Activated CD8-positive, alpha-beta T cell treated with anti-CD3 and anti-CD28 coated beads for 36 hours (primary cell): ENCODE data around the gene SIGMAR1. TPM values are rescaled to one million over a fixed set of nuclear protein-coding genes. Genes with fewer than 3 reads are reported as not detected.

Experiments used
- ATAC-seq: fragments of 200-7000 bp; cut with Tn5 transposase; one replicate; pipeline ENCODE4 v1.10.0; 2021; ENCODE audit warnings: mild to moderate bottlenecking, moderate library complexity
- CTCF ChIA-PET: fragments of 350-600 bp; sonication (Branson Sonifier 250); formaldehyde crosslinking; loops from one replicate; lab custom pipeline; 2021; ENCODE audit warnings: antibody characterized with exemption; lab: Charles Lee
- POLR2A ChIA-PET: fragments of 350-600 bp; sonication (Branson Sonifier 250); formaldehyde crosslinking; loops from one replicate; lab custom pipeline; 2021; ENCODE audit warnings: antibody characterized with exemption; lab: Charles Lee
- DNase-seq: peaks from one replicate; pipeline ENCODE4 v3.0.0-alpha.2; 2020
- H3K27ac Mint-ChIP-seq: one replicate; pipeline ENCODE4 v1.8.0; 2021; ENCODE audit warnings: mild to moderate bottlenecking, mixed read lengths
- H3K27me3 Mint-ChIP-seq: one replicate; pipeline ENCODE4 v1.8.0; 2021; ENCODE audit warnings: mixed read lengths
- H3K36me3 Mint-ChIP-seq: one replicate; pipeline ENCODE4 v1.8.0; 2021; ENCODE audit warnings: low read depth, mixed read lengths
- H3K4me1 Mint-ChIP-seq: one replicate; pipeline ENCODE4 v1.8.0; 2021; ENCODE audit warnings: low read depth, mixed read lengths
- H3K4me3 Mint-ChIP-seq: one replicate; pipeline ENCODE4 v1.8.0; 2021; ENCODE audit warnings: mild to moderate bottlenecking, moderate library complexity, mixed read lengths
- H3K9me3 Mint-ChIP-seq: one replicate; pipeline ENCODE4 v1.8.0; 2021; ENCODE audit warnings: mixed read lengths
- CTCF ChIP-seq: fragments of 200-600 bp; IDR thresholded peaks from one replicate; pipeline ENCODE4 v1.8.0; 2022; ENCODE audit warnings: antibody characterized with exemption, mild to moderate bottlenecking
- intact Hi-C: fragments of 100-400 bp; cut with micrococcal nuclease; formaldehyde crosslinking; loops from one replicate; pipeline ENCODE4 v1.10.0; 2022
- total RNA-seq, 2 experiments: library from RNA; stranded (reverse); gene quantifications; one replicate each; pipeline ENCODE4 v1.2.3, GENCODE V29; 2021

Gene SIGMAR1
- total RNA-seq, 2 experiments from 2014 or later, result 80.7 to 81.2 TPM

DNA sequence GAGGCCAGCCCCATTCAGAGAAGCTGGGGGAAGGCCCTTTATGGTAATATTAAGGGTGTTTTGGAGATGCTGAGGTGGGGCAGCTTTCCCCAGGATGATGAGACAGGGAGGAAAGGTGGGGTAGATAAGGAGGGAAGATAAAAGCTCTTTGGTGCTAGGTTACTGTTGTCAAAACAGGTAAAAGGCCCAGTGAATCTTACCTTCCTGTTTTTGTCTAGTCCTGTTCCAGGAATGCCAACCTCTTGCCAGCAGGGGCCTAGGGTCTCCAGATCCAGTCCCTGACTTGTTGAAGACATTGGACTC, 25.7 kb upstream of the SIGMAR1 start:
- H3K4me3 Mint-ChIP-seq, result no peak overlapping the region
- peaks cover 22% of the 10 kb centered on the region for H3K4me1 Mint-ChIP-seq
- no peaks in the 10 kb centered on the region for H3K9me3 Mint-ChIP-seq
- no peak for DNase-seq
- ChIA-PET POLR2A (interaction anchor here (0.9 to 1.5 kb wide), 4 partner anchors 10 to 381 kb away, joined by 3 to 4 read pairs (median 3); partner anchors contain the start of gene GALT), CTCF (interaction anchor here (1.1 to 6.5 kb wide), 7 partner anchors 10 to 236 kb away, joined by 3 to 54 read pairs (median 7); partner anchors contain the start of genes GALT and SIGMAR1)
- no peaks in the 10 kb centered on the region for H3K27me3 Mint-ChIP-seq
- peak overlapping the region; percentile 23 for H3K27ac Mint-ChIP-seq
- intact Hi-C loops, result no loop called here
- no peak for ATAC-seq
- no peak for TF ChIP-seq CTCF
- peaks cover 5% of the 10 kb centered on the region for H3K36me3 Mint-ChIP-seq

GRCh38 chr9:34662526-34663302, 25.1 kb upstream of the SIGMAR1 start, which contains the start of gene CCL27:
Gene CCL27, minus strand, starts transcription at chr9:34662657. Its CDS starts 24 bp downstream, at chr9:34662633.
- intact Hi-C loops, result no loop called here
- H3K27ac Mint-ChIP-seq, result peak within 1 kb of the TSS; percentile 23
- no peak for TF ChIP-seq CTCF
- H3K27me3 Mint-ChIP-seq, result no peaks in the 10 kb centered on the region
- CTCF ChIA-PET, result interaction anchor here (0.8 to 6.5 kb wide), 10 partner anchors 10 to 71 kb away, joined by 3 to 54 read pairs (median 6); partner anchors contain the start of genes GALT and SIGMAR1
- DNase-seq (no peak), ATAC-seq (no peak)
- peaks cover 22% of the 10 kb centered on the region for H3K4me1 Mint-ChIP-seq
- no peak within 1 kb of the TSS for H3K4me3 Mint-ChIP-seq
- H3K36me3 Mint-ChIP-seq, result peaks cover 5% of the 10 kb centered on the region
- H3K9me3 Mint-ChIP-seq, result no peaks in the 10 kb centered on the region
- POLR2A ChIA-PET, result interaction anchor here (0.9 to 5.7 kb wide), 5 partner anchors 10 to 382 kb away, joined by 3 to 34 read pairs (median 3); partner anchors contain the start of gene GALT

DNA sequence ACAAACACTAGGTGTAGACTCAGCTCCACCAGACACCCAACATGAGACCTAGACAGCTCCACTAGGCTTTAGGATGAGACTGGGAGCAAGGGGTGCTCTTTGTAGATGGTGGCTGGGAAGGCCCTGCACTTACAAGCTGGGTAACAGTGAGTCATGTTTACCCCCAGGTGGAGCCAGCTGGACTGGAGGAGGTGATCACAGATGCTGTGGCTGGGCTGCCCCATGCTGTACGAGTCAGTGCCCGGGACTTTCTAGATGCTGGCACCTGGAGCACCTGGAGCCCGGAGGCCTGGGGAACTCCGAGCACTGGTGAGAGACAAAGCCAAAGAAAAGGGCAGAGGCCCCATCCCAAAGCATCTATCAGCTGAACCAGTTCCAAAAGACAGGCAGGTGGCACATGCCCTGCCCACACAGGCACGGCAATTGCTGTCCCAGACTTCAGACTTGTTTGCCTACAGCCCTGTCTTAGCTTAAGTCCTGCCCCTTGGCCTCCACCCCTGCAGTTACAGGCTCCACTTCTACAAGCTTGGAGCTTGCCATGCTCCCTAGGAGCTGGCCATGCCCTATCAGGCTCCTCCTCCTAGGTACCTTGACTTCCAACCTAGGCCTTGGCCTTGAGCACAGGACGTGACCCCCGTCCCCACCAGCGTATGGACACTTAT, 22.1 kb upstream of the SIGMAR1 start:
- H3K27ac Mint-ChIP-seq, result no peak overlapping the region
- ATAC-seq, result no peak
- ChIA-PET CTCF (interaction anchor here (1.1 to 6.5 kb wide), 4 partner anchors 13 to 57 kb away, joined by 4 to 47 read pairs (median 8); partner anchors contain the start of gene GALT), POLR2A (interaction anchor here (2.1 to 5.7 kb wide), 2 partner anchors 9 to 12 kb away, joined by 8 to 34 read pairs; partner anchors contain the start of genes GALT and IL11RA)
- H3K4me1 Mint-ChIP-seq, result peaks cover 21% of the 10 kb centered on the region
- TF ChIP-seq CTCF, result no peak
- peak; percentile 26 for DNase-seq
- no peak overlapping the region for H3K4me3 Mint-ChIP-seq
- H3K36me3 Mint-ChIP-seq, result peaks cover 5% of the 10 kb centered on the region
- H3K27me3 Mint-ChIP-seq, result no peaks in the 10 kb centered on the region
- intact Hi-C loops, result no loop called here
- no peaks in the 10 kb centered on the region for H3K9me3 Mint-ChIP-seq

GRCh38 chr9:34658461-34658860, 20.9 kb upstream of the SIGMAR1 start:
- Mint-ChIP-seq H3K27me3 (no peaks in the 10 kb centered on the region), H3K9me3 (no peaks in the 10 kb centered on the region), H3K36me3 (peaks cover 5% of the 10 kb centered on the region), H3K4me1 (peaks cover 9% of the 10 kb centered on the region), H3K27ac (no peak overlapping the region), H3K4me3 (no peak overlapping the region)
- intact Hi-C loops, result no loop called here
- DNase-seq, result no peak
- POLR2A ChIA-PET, result interaction anchor here (0.7 to 5.7 kb wide), 3 partner anchors 11 to 36 kb away, joined by 3 to 34 read pairs (median 5); partner anchors contain the start of genes GALT and SIGMAR1
- no peak for ATAC-seq
- CTCF ChIA-PET, result interaction anchor here (1.7 kb wide), 1 partner anchor 12 kb away, joined by 6 read pairs; the partner anchor contains the start of gene GALT
- TF ChIP-seq CTCF, result no peak
